ENCODE measurements around the gene MTG1. TPM values are rescaled to one million over a fixed set of nuclear protein-coding genes. Genes with fewer than 3 reads are reported as not detected.
A peak's percentile ranks its signal among the peaks of the same experiment; 100 is the strongest.

MTG1 gene
- total and polyA plus RNA-seq, 3 experiments from 2014 or later, result 38.5 to 54.6 (median 53.9) TPM

DNA sequence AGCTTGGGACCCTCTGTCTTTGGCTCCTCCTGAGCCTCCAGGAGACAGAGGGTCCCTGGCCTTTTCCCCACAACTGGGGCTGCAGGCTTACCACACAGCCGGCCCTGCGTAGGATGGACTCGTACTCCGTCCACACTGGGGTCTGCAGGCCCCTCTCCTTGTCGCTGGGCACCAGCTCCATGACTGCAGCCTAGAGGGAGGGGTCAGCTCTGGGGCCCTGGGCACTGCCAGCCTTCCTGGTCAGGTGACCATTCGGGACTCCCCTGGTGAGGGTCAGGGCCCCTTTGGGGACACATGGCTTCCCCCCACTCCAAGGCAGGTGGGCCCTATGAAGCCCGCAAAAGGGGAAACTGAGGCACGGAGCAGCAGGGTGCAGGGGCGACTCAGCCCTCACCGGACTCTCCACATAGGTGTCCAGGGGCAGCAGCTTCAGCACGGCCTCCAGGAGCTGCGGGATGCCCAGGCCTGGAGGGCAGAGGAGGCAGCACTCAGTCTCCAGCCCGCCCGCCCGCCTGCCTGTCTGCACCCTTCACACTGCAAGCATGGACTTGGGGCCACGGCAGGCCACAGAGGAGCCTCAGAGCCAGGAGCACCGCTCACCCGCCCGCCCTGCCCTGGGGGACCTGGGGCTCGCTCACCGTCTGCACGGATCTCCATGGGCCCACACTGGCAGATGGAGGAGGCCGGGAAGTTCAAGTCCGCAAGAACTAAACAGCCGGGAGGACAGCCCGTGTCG lies 37.2 kb upstream of the MTG1 start:
- peaks cover 7 to 31% (median 19%) of the 10 kb centered on the region in 3 donors for H3K4me1 Mint-ChIP-seq
- Histone ChIP-seq H3K36me3 (ENCODE audit: insufficient read depth, low read length) (no peaks in the 10 kb centered on the region), H3K9me3 (ENCODE audit: low read length) (no peaks in the 10 kb centered on the region), H3K27ac (ENCODE audit: low read depth, low read length) (peak overlapping the region; percentile 38), H3K27me3 (ENCODE audit: insufficient read depth, low read length, poor library complexity, severe bottlenecking) (no peaks in the 10 kb centered on the region), H3K4me1 (ENCODE audit: insufficient read depth, low read length) (peaks cover 6% of the 10 kb centered on the region), H3K4me3 (ENCODE audit: low read length) (peak overlapping the region; percentile 59)
- H3K4me3 Mint-ChIP-seq, result peak overlapping the region; percentile 61 to 82 (median 76)
- no peaks in the 10 kb centered on the region for H3K9me3 Mint-ChIP-seq
- H3K27me3 Mint-ChIP-seq, result peaks cover 0 to 1% of the 10 kb centered on the region in 2 donors
- DNase-seq, result no peak
- CTCF ChIA-PET, result interaction anchor here (1.3 to 4.0 kb wide), 3 partner anchors 20 to 27 kb away, joined by 3 to 19 read pairs (median 3); partner anchors contain the start of gene CALY
- H3K27ac Mint-ChIP-seq, result peak overlapping the region in 2 of 8 donors; percentile 10 to 55
- H3K36me3 Mint-ChIP-seq, result no peaks in the 10 kb centered on the region
- POLR2A ChIA-PET, result interaction anchor here (1.1 to 1.9 kb wide), 3 partner anchors 21 to 33 kb away, joined by 3 to 7 read pairs (median 4); partner anchors contain the start of gene PAOX

DNA sequence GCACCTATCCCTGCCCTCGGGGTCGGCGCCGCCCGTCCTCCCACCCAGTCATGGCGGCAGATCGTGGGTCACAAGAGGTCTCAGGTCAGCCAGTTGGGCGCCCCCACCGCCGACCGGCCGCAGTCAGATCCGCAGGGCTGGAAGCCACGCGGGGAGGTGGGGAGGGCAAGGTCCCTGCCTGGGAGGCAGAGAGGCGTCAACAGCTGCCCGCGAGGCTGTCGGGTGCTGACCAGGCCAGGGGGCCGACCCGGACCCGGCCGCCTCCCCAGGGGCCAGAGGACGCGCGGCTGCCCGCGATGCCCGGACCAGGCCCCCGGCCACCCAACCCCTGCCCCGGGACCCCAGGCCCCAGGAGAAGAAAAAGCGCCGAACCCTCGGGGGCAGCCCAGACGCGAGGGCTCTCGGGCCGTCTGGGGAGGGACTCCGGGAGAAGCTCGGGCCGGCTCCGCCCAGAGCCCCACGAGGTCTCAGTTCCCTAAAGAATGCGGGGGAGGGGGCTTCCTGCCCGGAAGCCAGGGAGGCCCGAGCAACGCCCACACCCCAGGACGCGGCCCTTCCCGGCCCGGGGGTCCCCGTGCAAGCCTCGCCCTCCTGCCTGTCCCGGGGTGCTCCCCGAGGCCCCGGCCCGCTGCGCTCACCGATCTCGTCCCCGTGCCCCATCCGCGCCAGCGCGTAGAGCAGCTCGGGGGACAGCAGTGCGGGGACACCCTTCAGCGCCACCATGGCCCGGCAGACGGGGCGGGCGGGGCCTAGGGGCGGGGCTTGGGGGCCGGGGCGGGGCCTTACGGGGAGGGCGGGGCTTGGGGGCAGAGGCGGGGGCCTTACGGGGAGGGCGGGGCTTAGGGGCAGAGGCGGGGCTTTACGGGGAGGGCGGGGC lies 36.4 kb upstream of the MTG1 start, which contains the start of gene FUOM:
Gene FUOM (minus strand): TSS at position 735 of the 877 bp plus-strand sequence. CDS start 12 bp downstream, at position 723.
- ChIA-PET CTCF (interaction anchor here (1.8 to 4.0 kb wide), 2 partner anchors 22 to 28 kb away, joined by 3 to 19 read pairs; no protein-coding TSS in a partner anchor), POLR2A (interaction anchor here (1.9 kb wide), 1 partner anchor 32 kb away, joined by 7 read pairs; no protein-coding TSS in a partner anchor)
- peak within 1 kb of the TSS; percentile 59 for H3K4me3 ChIP-seq (ENCODE audit: low read length)
- H3K27me3 ChIP-seq (ENCODE audit: insufficient read depth, low read length, poor library complexity, severe bottlenecking), result no peaks in the 10 kb centered on the region
- H3K36me3 Mint-ChIP-seq, result peaks cover 0 to 8% (median 6%) of the 10 kb centered on the region in 3 donors
- H3K27me3 Mint-ChIP-seq, result peaks cover 0 to 1% of the 10 kb centered on the region in 2 donors
- H3K4me1 ChIP-seq (ENCODE audit: insufficient read depth, low read length), result peaks cover 6% of the 10 kb centered on the region
- DNase-seq, result peak; percentile 62 to 84 (median 74)
- H3K4me1 Mint-ChIP-seq, result peaks cover 9 to 37% (median 25%) of the 10 kb centered on the region in 3 donors
- H3K4me3 Mint-ChIP-seq, result peak within 1 kb of the TSS; percentile 61 to 89 (median 76)
- H3K36me3 ChIP-seq (ENCODE audit: insufficient read depth, low read length), result no peaks in the 10 kb centered on the region
- peak within 1 kb of the TSS; percentile 38 for H3K27ac ChIP-seq (ENCODE audit: low read depth, low read length)
- H3K9me3 Mint-ChIP-seq, result no peaks in the 10 kb centered on the region
- no peaks in the 10 kb centered on the region for H3K9me3 ChIP-seq (ENCODE audit: low read length)
- H3K27ac Mint-ChIP-seq, result peak within 1 kb of the TSS in 3 of 8 donors; percentile 10 to 55 (median 41)

DNA sequence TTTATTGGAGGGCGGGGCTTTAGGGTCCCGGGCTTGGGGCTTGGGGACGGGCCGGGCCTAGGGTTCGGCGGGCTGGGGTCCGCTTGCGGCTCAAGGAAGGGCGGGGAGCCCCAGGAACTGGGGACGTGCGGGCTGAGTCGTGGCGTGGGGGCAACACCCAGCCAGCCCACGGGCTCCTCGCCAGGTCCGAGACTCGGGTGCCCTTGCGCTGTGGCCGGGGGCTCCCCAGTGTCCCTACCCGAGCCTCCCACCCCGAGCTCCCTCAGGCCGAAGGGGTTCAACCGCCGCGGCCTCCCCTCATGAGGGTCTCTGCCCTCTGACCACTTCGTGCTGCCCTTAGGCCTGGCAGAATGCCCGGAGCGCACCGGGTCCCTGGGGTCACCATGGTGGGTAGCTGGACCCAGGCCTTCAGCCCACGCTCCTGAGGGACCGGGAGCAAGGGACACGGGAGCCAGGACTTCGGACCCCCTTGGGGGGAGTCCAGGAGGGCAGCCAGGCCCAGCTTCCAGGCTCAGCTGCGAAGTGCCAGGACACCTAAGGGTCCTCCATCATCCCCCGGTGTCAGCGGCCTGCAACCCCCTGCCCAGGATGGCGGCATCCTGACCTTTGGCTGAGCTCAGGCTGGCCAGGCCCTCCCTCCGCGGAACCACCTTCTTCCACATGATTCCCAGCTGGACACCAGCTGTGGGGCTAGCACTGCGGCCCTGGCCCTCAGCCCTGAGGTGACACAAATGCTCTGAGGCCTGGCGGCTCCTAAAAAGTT lies 35.6 kb upstream of the MTG1 start:
- Histone ChIP-seq H3K36me3 (ENCODE audit: insufficient read depth, low read length) (no peaks in the 10 kb centered on the region), H3K9me3 (ENCODE audit: low read length) (no peaks in the 10 kb centered on the region), H3K27me3 (ENCODE audit: insufficient read depth, low read length, poor library complexity, severe bottlenecking) (no peaks in the 10 kb centered on the region), H3K4me1 (ENCODE audit: insufficient read depth, low read length) (peaks cover 6% of the 10 kb centered on the region), H3K4me3 (ENCODE audit: low read length) (no peak overlapping the region), H3K27ac (ENCODE audit: low read depth, low read length) (no peak overlapping the region)
- peaks cover 0 to 15% (median 6%) of the 10 kb centered on the region in 3 donors for H3K36me3 Mint-ChIP-seq
- ChIA-PET CTCF (interaction anchor here (4.0 kb wide), 1 partner anchor 29 kb away, joined by 19 read pairs; no protein-coding TSS in a partner anchor), POLR2A (interaction anchor here (1.9 kb wide), 1 partner anchor 31 kb away, joined by 7 read pairs; no protein-coding TSS in a partner anchor)
- peaks cover 9 to 37% (median 25%) of the 10 kb centered on the region in 3 donors for H3K4me1 Mint-ChIP-seq
- H3K27me3 Mint-ChIP-seq, result no peaks in the 10 kb centered on the region
- DNase-seq, result peak in 1 of 5 donors; percentile 38
- H3K4me3 Mint-ChIP-seq, result peak overlapping the region in 1 of 7 donors; percentile 3
- H3K9me3 Mint-ChIP-seq, result no peaks in the 10 kb centered on the region
- H3K27ac Mint-ChIP-seq, result peak overlapping the region in 1 of 8 donors; percentile 41

DNA sequence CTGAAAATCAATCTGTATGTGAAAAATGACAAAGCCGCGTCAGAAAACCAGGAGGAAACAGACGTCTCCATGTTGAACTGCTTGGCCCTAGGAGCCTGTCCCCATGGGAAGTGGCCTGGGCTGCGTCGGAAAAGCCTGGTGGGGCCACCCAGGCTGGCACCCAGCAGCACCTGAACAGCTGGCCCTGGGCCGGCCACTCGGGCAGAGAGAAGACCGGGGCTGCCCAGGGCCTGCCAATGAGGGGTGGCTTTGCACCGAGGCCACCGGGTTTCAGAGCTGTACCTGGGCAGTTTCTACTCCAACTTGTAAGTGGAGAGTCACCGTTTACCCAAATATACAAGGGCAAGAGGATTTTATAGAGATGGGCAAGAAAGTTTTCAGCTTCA lies 35.0 kb upstream of the MTG1 start:
- Mint-ChIP-seq H3K36me3 (peaks cover 0 to 15% (median 6%) of the 10 kb centered on the region in 3 donors), H3K4me1 (peaks cover 9 to 37% (median 25%) of the 10 kb centered on the region in 3 donors), H3K27me3 (no peaks in the 10 kb centered on the region), H3K9me3 (no peaks in the 10 kb centered on the region), H3K4me3 (peak overlapping the region in 1 of 7 donors; percentile 3), H3K27ac (peak overlapping the region in 2 of 8 donors; percentile 41 to 84)
- Histone ChIP-seq H3K9me3 (ENCODE audit: low read length) (no peaks in the 10 kb centered on the region), H3K36me3 (ENCODE audit: insufficient read depth, low read length) (no peaks in the 10 kb centered on the region), H3K4me3 (ENCODE audit: low read length) (no peak overlapping the region), H3K27me3 (ENCODE audit: insufficient read depth, low read length, poor library complexity, severe bottlenecking) (no peaks in the 10 kb centered on the region), H3K4me1 (ENCODE audit: insufficient read depth, low read length) (peaks cover 6% of the 10 kb centered on the region), H3K27ac (ENCODE audit: low read depth, low read length) (no peak overlapping the region)
- peak in 1 of 5 donors; percentile 45 for DNase-seq
- POLR2A ChIA-PET, result no interaction called here
- CTCF ChIA-PET, result interaction anchor here (3.5 kb wide), 1 partner anchor 29 kb away, joined by 16 read pairs; no protein-coding TSS in a partner anchor

DNA sequence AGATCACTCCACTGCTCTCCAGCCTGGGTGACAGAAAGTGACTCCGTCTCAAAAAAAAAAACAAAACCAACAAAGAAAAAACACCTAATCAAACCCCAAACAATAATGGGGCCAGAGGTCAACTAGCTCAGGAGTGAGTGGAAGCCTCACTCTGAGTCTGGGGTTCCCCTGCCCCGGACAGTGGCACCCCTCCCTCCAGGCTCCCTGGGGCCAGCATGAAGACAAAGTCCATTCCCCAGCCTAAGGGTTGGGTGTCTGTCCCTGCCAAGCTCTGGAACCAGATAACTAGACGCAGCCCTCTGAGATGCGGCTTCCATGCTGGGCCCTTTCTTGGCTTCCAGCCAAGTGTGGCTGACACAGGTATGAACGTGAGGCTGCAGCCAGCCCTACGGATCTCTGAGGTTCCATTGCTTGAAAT lies 34.4 kb upstream of the MTG1 start:
- Histone ChIP-seq H3K27ac (ENCODE audit: low read depth, low read length) (no peak overlapping the region), H3K9me3 (ENCODE audit: low read length) (no peaks in the 10 kb centered on the region), H3K4me3 (ENCODE audit: low read length) (no peak overlapping the region), H3K36me3 (ENCODE audit: insufficient read depth, low read length) (no peaks in the 10 kb centered on the region), H3K4me1 (ENCODE audit: insufficient read depth, low read length) (peaks cover 6% of the 10 kb centered on the region), H3K27me3 (ENCODE audit: insufficient read depth, low read length, poor library complexity, severe bottlenecking) (no peaks in the 10 kb centered on the region)
- Mint-ChIP-seq H3K27ac (peak overlapping the region in 3 of 8 donors; percentile 29 to 64 (median 32)), H3K36me3 (peaks cover 1 to 19% (median 6%) of the 10 kb centered on the region in 3 donors), H3K4me1 (peaks cover 9 to 37% (median 25%) of the 10 kb centered on the region in 3 donors), H3K27me3 (no peaks in the 10 kb centered on the region), H3K4me3 (peak overlapping the region in 1 of 7 donors; percentile 33), H3K9me3 (no peaks in the 10 kb centered on the region)
- ChIA-PET POLR2A (no interaction called here), CTCF (interaction anchor here (3.5 kb wide), 1 partner anchor 30 kb away, joined by 16 read pairs; no protein-coding TSS in a partner anchor)
- peak in 2 of 5 donors; percentile 28 to 68 for DNase-seq

DNA sequence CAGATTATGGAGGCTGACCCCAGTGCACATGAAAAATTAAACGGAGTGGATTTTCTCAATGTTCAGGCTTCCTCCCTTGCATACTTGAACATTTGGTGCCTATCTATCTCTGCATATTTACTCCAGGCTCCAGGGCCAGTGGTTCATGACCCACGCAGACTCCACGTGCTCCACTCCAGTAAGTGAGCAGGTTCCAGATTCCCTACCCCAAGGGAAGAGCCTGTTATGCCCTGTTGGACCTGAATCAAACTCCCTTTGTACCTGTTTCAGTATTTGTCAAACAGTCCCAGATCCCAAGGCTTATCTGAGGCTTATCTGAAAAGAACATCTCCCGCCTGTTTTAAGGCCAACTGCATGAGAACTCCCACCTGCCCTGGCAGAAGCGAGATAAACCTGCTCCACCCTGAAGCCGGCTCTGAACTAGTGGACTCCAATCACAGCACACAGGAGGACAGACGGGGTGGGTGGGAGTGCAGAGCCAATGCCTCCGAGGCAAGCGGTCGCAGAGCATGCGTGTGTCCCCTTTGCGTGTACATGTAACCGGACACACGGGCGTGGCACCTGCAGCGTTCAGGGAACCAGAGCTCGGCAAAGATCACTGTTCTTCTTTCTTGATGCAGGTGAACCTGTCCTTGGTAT lies 33.9 kb upstream of the MTG1 start:
- peaks cover 6% of the 10 kb centered on the region for H3K4me1 ChIP-seq (ENCODE audit: insufficient read depth, low read length)
- ChIA-PET POLR2A (no interaction called here), CTCF (interaction anchor here (3.5 kb wide), 1 partner anchor 31 kb away, joined by 16 read pairs; no protein-coding TSS in a partner anchor)
- H3K27ac ChIP-seq (ENCODE audit: low read depth, low read length), result no peak overlapping the region
- Mint-ChIP-seq H3K4me3 (peak overlapping the region in 2 of 7 donors; percentile 28 to 33), H3K9me3 (no peaks in the 10 kb centered on the region), H3K27ac (peak overlapping the region in 6 of 8 donors; percentile 29 to 75 (median 50)), H3K4me1 (peaks cover 9 to 37% (median 25%) of the 10 kb centered on the region in 3 donors), H3K36me3 (peaks cover 4 to 24% (median 6%) of the 10 kb centered on the region in 3 donors), H3K27me3 (no peaks in the 10 kb centered on the region)
- no peaks in the 10 kb centered on the region for H3K36me3 ChIP-seq (ENCODE audit: insufficient read depth, low read length)
- H3K4me3 ChIP-seq (ENCODE audit: low read length), result no peak overlapping the region
- H3K27me3 ChIP-seq (ENCODE audit: insufficient read depth, low read length, poor library complexity, severe bottlenecking), result no peaks in the 10 kb centered on the region
- H3K9me3 ChIP-seq (ENCODE audit: low read length), result no peaks in the 10 kb centered on the region
- no peak for DNase-seq
